GM18868 (cell line): Measurements from ENCODE around the gene FZD7.

Source experiments
- ATAC-seq: cut with Tn5 transposase; IDR thresholded peaks from one replicate; pipeline ENCODE4 v1.9.1; 2021; ENCODE audit warnings: mild to moderate bottlenecking, moderate library complexity; ENCODE audit not compliant: unreplicated experiment

The FZD7 gene

GRCh38 chr2:202064881-202065230, 31.2 kb downstream of the FZD7 start:
- no peak for ATAC-seq

- ATAC-seq = no peak
Observed at GRCh38 chr2:202065876-202066275, 32.2 kb downstream of the FZD7 start.

GRCh38 chr2:202066875-202067274, 33.2 kb downstream of the FZD7 start:
- no peak for ATAC-seq

- no peak for ATAC-seq
Observed at GRCh38 chr2:202067589-202067988, 33.9 kb downstream of the FZD7 start.

- ATAC-seq = no peak
Observed at GRCh38 chr2:202069170-202070067, 35.8 kb downstream of the FZD7 start.

- ATAC-seq = peak; percentile 49
Observed at GRCh38 chr2:202071107-202071506, 37.5 kb downstream of the FZD7 start.

GRCh38 chr2:202072226-202072625, 38.6 kb downstream of the FZD7 start:
- no peak for ATAC-seq

- no peak for ATAC-seq
Observed at GRCh38 chr2:202072737-202073401, 39.2 kb downstream of the FZD7 start, which contains the start of gene KIAA2012. Gene KIAA2012 (plus strand): TSS chr2:202073255. CDS start chr2:202073628, 373 bp downstream.

- no peak for ATAC-seq
Observed at GRCh38 chr2:202074324-202074723, 40.7 kb downstream of the FZD7 start.

GRCh38 chr2:202079310-202079709, 45.7 kb downstream of the FZD7 start:
- ATAC-seq = no peak

- ATAC-seq = no peak
Observed at GRCh38 chr2:202084265-202084664, 50.6 kb downstream of the FZD7 start.
